SK-N-SH (cell line): ENCODE measurements around the gene LTA4H.

Experiments
- CTCF ChIP-seq: fragments of 200-600 bp; sonication (generic); IDR thresholded peaks from 2 replicates; pipeline ENCODE4 v1.6.1; 2017; ENCODE audit warnings: antibody characterized with exemption, mild to moderate bottlenecking, moderate library complexity
- NRF1 ChIP-seq: IDR thresholded peaks from 2 replicates; pipeline ENCODE4 v1.6.1; 2012; ENCODE audit warnings: low read depth, mild to moderate bottlenecking, low read length
- TAF1 ChIP-seq: IDR thresholded peaks from 2 replicates; pipeline ENCODE4 v1.6.1; 2012; ENCODE audit warnings: low read depth, mild to moderate bottlenecking, low read length, moderate library complexity, borderline replicate concordance
- YY1 ChIP-seq: IDR thresholded peaks from 2 replicates; pipeline ENCODE4 v1.4.0; 2012; ENCODE audit warnings: low read depth, mild to moderate bottlenecking

GRCh38 chr12:96046543-96047228 lies 11.3 kb upstream of the LTA4H start:
- no peak for TF ChIP-seq NRF1
- TF ChIP-seq YY1: no peak
- TF ChIP-seq CTCF: no peak
- no peak for TF ChIP-seq TAF1
